ENCODE results near the gene FZD8.

The FZD8 gene

GRCh38 chr10:35640951-35641675, 983 bp downstream of the FZD8 start:
- no peak for DNase-seq (ENCODE audit: low read depth)

- DNase-seq (ENCODE audit: low read depth), result no peak
These were observed 1.6 kb downstream of the FZD8 start for GRCh38 chr10:35640474-35640873.

- no peak for DNase-seq (ENCODE audit: low read depth)
These were observed 2.2 kb downstream of the FZD8 start for GRCh38 chr10:35639728-35640401.

GRCh38 chr10:35639021-35639727, 2.9 kb downstream of the FZD8 start:
- no peak for DNase-seq (ENCODE audit: low read depth)

- no peak for DNase-seq (ENCODE audit: low read depth)
These were observed 4.0 kb downstream of the FZD8 start for GRCh38 chr10:35638101-35638500.

- DNase-seq (ENCODE audit: low read depth), result no peak
These were observed 4.6 kb downstream of the FZD8 start for GRCh38 chr10:35637462-35637861.

GRCh38 chr10:35636956-35637355, 5.1 kb downstream of the FZD8 start:
- no peak for DNase-seq (ENCODE audit: low read depth)

- DNase-seq (ENCODE audit: low read depth), result no peak
These were observed 6.5 kb downstream of the FZD8 start for GRCh38 chr10:35635576-35635975.

GRCh38 chr10:35633006-35633980, 8.8 kb downstream of the FZD8 start:
- no peak for DNase-seq (ENCODE audit: low read depth)

GRCh38 chr10:35632027-35632426, 10.1 kb downstream of the FZD8 start:
- DNase-seq (ENCODE audit: low read depth), result no peak

GRCh38 chr10:35631404-35631803, 10.7 kb downstream of the FZD8 start:
- DNase-seq (ENCODE audit: low read depth), result no peak

GRCh38 chr10:35626971-35627507, 15.1 kb downstream of the FZD8 start:
- DNase-seq (ENCODE audit: low read depth), result no peak

- DNase-seq (ENCODE audit: low read depth), result no peak
These were observed 27.8 kb downstream of the FZD8 start for GRCh38 chr10:35614312-35614711.

- DNase-seq (ENCODE audit: low read depth), result no peak
These were observed 28.4 kb downstream of the FZD8 start for GRCh38 chr10:35613597-35614226.

GRCh38 chr10:35613107-35613440, 29.0 kb downstream of the FZD8 start:
- DNase-seq (ENCODE audit: low read depth), result no peak

- DNase-seq (ENCODE audit: low read depth), result no peak
These were observed 29.6 kb downstream of the FZD8 start for GRCh38 chr10:35612385-35613106.

- no peak for DNase-seq (ENCODE audit: low read depth)
These were observed 30.3 kb downstream of the FZD8 start for GRCh38 chr10:35611750-35612149.

- no peak for DNase-seq (ENCODE audit: low read depth)
These were observed 33.8 kb downstream of the FZD8 start for GRCh38 chr10:35608328-35608672.

- no peak for DNase-seq (ENCODE audit: low read depth)
These were observed 34.4 kb downstream of the FZD8 start for GRCh38 chr10:35607475-35608327.

GRCh38 chr10:35606430-35606829, 35.7 kb downstream of the FZD8 start:
- DNase-seq (ENCODE audit: low read depth), result no peak
